ENCODE data around the gene EFCAB6. TPM values are rescaled to one million over a fixed set of nuclear protein-coding genes. Genes with fewer than 3 reads are reported as not detected.

Gene EFCAB6
- total RNA-seq, 2 experiments from 2014 or later: 0.15 to 0.20 TPM

GRCh38 chr22:43852573-43853327 is 40.6 kb upstream of the EFCAB6 start:
- Mint-ChIP-seq H3K4me3 (no peak overlapping the region), H3K9me3 (peaks cover 4% of the 10 kb centered on the region), H3K27me3 (peaks cover 10% of the 10 kb centered on the region), H3K27ac (no peak overlapping the region), H3K36me3 (ENCODE audit: low read depth) (no peaks in the 10 kb centered on the region), H3K4me1 (no peaks in the 10 kb centered on the region)
- DNase-seq: no peak
- POLR2A ChIA-PET: no interaction called here
- CTCF ChIA-PET: interaction anchor here (0.5 to 1.5 kb wide), 3 partner anchors 10 to 49 kb away, joined by 3 to 4 read pairs (median 3); no protein-coding TSS in a partner anchor

GRCh38 chr22:43851979-43852307 is 39.8 kb upstream of the EFCAB6 start:
- CTCF ChIA-PET: interaction anchor here (1.5 kb wide), 1 partner anchor 33 kb away, joined by 4 read pairs; no protein-coding TSS in a partner anchor
- Mint-ChIP-seq H3K4me3 (no peak overlapping the region), H3K36me3 (ENCODE audit: low read depth) (no peaks in the 10 kb centered on the region), H3K9me3 (peaks cover 2% of the 10 kb centered on the region), H3K27ac (no peak overlapping the region), H3K27me3 (peaks cover 5% of the 10 kb centered on the region), H3K4me1 (no peaks in the 10 kb centered on the region)
- POLR2A ChIA-PET: no interaction called here
- no peak for DNase-seq

GRCh38 chr22:43851058-43851978 is 39.2 kb upstream of the EFCAB6 start:
- no peak for DNase-seq
- Mint-ChIP-seq H3K9me3 (no peaks in the 10 kb centered on the region), H3K4me3 (no peak overlapping the region), H3K4me1 (no peaks in the 10 kb centered on the region), H3K27me3 (peaks cover 2% of the 10 kb centered on the region), H3K27ac (no peak overlapping the region), H3K36me3 (ENCODE audit: low read depth) (no peaks in the 10 kb centered on the region)
- ChIA-PET POLR2A (no interaction called here), CTCF (no interaction called here)

DNA sequence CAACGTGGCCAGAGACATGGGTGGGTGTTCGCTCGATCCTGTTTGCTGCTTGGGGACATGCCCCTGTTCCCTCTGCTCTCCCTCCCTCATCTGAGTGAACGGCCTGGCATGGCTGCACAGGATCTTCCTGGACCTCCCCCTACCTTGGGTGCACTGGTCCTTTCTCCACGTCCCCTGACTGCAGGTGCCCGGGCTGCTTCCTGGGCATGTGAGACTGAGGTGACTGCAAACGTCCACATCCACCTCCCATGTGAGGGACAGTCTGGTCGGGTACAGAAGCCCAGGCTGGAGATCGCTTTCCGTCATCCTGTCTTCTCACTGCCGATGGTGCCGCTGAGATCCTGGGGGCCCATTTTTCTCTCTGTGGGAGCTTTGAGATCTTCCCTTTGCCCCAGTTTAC is 38.4 kb upstream of the EFCAB6 start:
- no peaks in the 10 kb centered on the region for H3K36me3 Mint-ChIP-seq (ENCODE audit: low read depth)
- CTCF ChIA-PET: no interaction called here
- H3K27me3 Mint-ChIP-seq: peaks cover 2% of the 10 kb centered on the region
- no peaks in the 10 kb centered on the region for H3K9me3 Mint-ChIP-seq
- H3K4me1 Mint-ChIP-seq: no peaks in the 10 kb centered on the region
- no peak for DNase-seq
- no peak overlapping the region for H3K27ac Mint-ChIP-seq
- POLR2A ChIA-PET: no interaction called here
- H3K4me3 Mint-ChIP-seq: no peak overlapping the region

DNA sequence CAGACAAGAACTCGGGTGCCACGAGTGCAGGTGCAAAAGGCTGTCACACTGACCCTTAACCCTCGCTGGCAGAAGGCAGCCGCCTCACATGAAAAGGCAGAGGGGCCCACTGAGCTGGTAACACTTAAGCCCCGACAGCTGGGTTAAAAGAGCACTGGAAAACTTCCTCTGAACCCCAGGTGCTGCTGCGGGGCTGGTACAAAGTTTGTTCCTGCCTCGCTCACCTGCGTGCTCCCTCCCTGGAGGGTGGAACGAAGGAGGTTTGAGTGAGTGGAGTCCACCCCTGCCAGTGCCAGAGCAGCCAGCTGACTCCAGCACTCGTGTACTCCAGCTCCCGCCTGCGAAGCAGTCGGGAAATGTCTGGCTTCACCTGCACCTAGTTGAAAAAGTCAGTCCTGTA is 37.6 kb upstream of the EFCAB6 start:
- CTCF ChIA-PET: no interaction called here

DNA sequence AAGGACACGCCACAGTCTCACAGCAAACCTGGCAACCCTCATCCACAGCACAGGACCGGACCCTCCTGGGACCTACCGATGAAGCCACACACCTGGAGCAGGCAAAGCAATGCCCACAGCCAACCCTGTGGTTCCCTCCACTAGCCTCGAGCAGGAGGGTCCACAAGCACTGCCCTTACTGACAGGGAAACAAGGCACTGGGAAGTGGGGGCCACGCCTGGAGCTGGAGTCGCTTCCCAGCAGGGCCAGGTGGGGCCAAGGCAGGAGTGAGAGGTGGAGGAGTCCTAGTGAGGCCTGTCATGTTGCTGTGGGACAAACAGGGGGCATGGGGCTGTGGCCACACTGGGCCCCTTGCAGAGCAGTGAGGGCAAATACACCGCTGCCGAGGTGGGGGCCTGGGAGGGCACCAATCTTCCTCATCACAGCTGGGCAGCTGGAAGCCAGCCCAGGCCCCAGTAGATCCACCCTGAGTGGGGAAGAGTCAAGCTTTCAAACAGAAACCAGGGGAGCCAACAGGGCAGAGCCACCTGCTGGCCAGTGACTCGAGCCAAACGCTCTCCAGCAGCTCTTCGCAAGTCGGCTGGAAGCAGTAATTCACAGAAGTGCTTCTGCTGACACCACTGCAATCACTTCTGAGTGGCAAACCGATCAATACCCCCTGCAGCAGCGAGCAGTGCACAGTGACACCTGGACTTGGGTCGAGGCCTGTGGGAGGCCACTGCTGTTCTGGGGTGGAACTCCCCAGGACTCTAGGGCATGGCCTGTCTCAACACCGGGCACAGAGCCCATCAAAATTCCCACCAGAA is 36.5 kb upstream of the EFCAB6 start:
- Mint-ChIP-seq H3K4me3 (no peak overlapping the region), H3K9me3 (no peaks in the 10 kb centered on the region), H3K4me1 (no peaks in the 10 kb centered on the region), H3K36me3 (ENCODE audit: low read depth) (no peaks in the 10 kb centered on the region), H3K27me3 (peaks cover 2% of the 10 kb centered on the region), H3K27ac (no peak overlapping the region)
- ChIA-PET CTCF (interaction anchor here (0.6 kb wide), 1 partner anchor 1465 kb away, joined by 3 read pairs; no protein-coding TSS in a partner anchor), POLR2A (no interaction called here)
- DNase-seq: no peak

More for the DNA sequence above, 37.6 kb upstream of the EFCAB6 start:
- no peaks in the 10 kb centered on the region for H3K4me1 Mint-ChIP-seq
- H3K36me3 Mint-ChIP-seq (ENCODE audit: low read depth): no peaks in the 10 kb centered on the region
- DNase-seq: no peak
- H3K4me3 Mint-ChIP-seq: no peak overlapping the region
- POLR2A ChIA-PET: no interaction called here
- H3K27me3 Mint-ChIP-seq: peaks cover 2% of the 10 kb centered on the region
- H3K9me3 Mint-ChIP-seq: no peaks in the 10 kb centered on the region
- H3K27ac Mint-ChIP-seq: no peak overlapping the region

GRCh38 chr22:43847376-43848289 is 35.5 kb upstream of the EFCAB6 start:
- ChIA-PET POLR2A (no interaction called here), CTCF (no interaction called here)
- H3K9me3 Mint-ChIP-seq: no peaks in the 10 kb centered on the region

DNA sequence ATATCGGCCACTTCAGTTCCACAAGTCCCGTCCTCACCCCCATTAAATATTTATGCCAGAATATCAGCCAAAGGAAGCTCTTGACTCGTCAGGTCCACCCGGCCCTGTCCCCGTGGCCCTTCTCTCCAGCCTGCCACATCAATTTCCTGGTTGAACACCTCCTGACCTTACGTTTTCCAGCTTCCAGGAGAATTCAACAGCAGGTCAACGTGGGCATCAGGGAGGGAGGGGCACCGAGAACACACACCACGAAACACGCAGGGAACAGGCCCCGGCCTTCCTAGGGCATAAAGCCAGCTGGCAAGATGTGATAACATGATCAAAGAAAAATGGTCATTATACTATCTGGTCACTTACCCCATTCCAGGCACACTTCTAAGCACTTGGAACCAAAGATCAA is 34.9 kb upstream of the EFCAB6 start:
- POLR2A ChIA-PET: no interaction called here
- H3K4me3 Mint-ChIP-seq: no peak overlapping the region
- CTCF ChIA-PET: no interaction called here
- DNase-seq: no peak
- no peak overlapping the region for H3K27ac Mint-ChIP-seq
- H3K9me3 Mint-ChIP-seq: no peaks in the 10 kb centered on the region
- no peaks in the 10 kb centered on the region for H3K27me3 Mint-ChIP-seq
- no peaks in the 10 kb centered on the region for H3K4me1 Mint-ChIP-seq
- no peaks in the 10 kb centered on the region for H3K36me3 Mint-ChIP-seq (ENCODE audit: low read depth)

More at GRCh38 chr22:43847376-43848289, 35.5 kb upstream of the EFCAB6 start:
- H3K27ac Mint-ChIP-seq: no peak overlapping the region
- no peak for DNase-seq
- no peak overlapping the region for H3K4me3 Mint-ChIP-seq
- H3K4me1 Mint-ChIP-seq: no peaks in the 10 kb centered on the region
- H3K27me3 Mint-ChIP-seq: no peaks in the 10 kb centered on the region
- H3K36me3 Mint-ChIP-seq (ENCODE audit: low read depth): no peaks in the 10 kb centered on the region

- Mint-ChIP-seq H3K36me3 (ENCODE audit: low read depth) (no peaks in the 10 kb centered on the region), H3K27me3 (no peaks in the 10 kb centered on the region), H3K9me3 (no peaks in the 10 kb centered on the region), H3K27ac (no peak overlapping the region), H3K4me1 (no peaks in the 10 kb centered on the region), H3K4me3 (no peak overlapping the region)
- ChIA-PET POLR2A (no interaction called here), CTCF (no interaction called here)
- DNase-seq: no peak
Observed at GRCh38 chr22:43845981-43846380, 33.9 kb upstream of the EFCAB6 start.

DNA sequence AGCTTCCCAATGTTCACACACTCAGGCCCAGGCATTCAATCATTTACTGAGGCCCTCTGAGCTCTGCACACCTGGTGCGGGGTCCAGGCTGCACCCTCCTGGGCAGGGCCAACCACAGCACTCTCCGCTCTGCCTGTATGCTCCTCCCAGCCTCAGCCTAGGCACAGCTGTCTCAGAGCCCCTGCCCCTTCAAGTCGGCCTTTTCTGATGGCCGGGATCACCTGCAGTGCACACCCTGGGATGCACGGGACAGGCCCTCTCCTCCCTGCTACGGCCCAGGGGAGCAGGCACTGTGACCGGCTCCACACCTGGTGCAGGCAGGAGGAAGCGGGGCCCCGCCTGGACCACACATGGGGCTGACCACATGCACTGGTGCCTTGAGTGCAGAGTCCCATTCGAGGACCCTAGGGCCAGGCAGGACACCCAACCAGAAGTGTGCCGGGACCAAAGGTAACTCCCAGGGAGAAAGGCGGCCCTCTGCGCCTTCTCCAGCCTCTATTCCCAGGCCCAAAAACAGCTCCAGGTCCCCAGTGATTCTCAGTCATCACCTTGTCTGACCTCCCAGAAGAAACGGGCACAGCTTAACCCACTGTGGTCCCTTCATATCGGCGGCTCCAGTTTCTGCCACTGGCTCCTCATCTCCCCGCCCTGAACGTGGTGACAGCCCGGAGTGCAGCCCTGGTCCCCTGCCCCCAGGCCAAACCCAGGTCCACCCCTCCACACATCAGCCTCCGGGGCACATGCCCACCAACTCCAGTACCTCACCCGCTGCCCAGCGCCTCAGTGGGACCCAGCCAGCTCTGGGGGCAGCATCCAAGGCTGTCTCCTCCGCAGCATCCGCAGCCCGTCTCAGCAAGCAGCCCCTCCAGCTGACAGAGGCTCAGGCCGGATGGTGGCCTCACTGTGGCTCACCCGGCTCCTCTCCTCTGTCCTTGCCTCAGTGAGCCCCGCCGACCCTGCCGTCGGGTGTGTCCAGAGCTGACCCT is 32.7 kb upstream of the EFCAB6 start:
- Mint-ChIP-seq H3K9me3 (no peaks in the 10 kb centered on the region), H3K4me3 (no peak overlapping the region), H3K27me3 (no peaks in the 10 kb centered on the region), H3K4me1 (no peaks in the 10 kb centered on the region), H3K27ac (no peak overlapping the region), H3K36me3 (ENCODE audit: low read depth) (no peaks in the 10 kb centered on the region)
- DNase-seq: no peak
- CTCF ChIA-PET: no interaction called here
- POLR2A ChIA-PET: no interaction called here

- H3K27me3 Mint-ChIP-seq: no peaks in the 10 kb centered on the region
- H3K9me3 Mint-ChIP-seq: no peaks in the 10 kb centered on the region
- CTCF ChIA-PET: no interaction called here
- no peak for DNase-seq
- H3K4me1 Mint-ChIP-seq: no peaks in the 10 kb centered on the region
- POLR2A ChIA-PET: no interaction called here
- no peaks in the 10 kb centered on the region for H3K36me3 Mint-ChIP-seq (ENCODE audit: low read depth)
- no peak overlapping the region for H3K4me3 Mint-ChIP-seq
- no peak overlapping the region for H3K27ac Mint-ChIP-seq
Observed at GRCh38 chr22:43843783-43844530, 31.9 kb upstream of the EFCAB6 start.

Data from activated CD4-positive, alpha-beta T cell treated with anti-CD3 and anti-CD28 coated beads, Interleukin-2, amount 10 ng/mL, durations not matched to agents 7 days and 5 days (primary cell).